GM12872 (cell line): ENCODE measurements around the gene VPS26C.
A peak's percentile ranks its signal among the peaks of the same experiment; 100 is the strongest.

Experiments
- TF ChIP-seq, protein P1 (sequence below): IDR thresholded peaks from 3 replicates; pipeline ENCODE4 v1.5.1; 2011; ENCODE audit warnings: low read depth, mild to moderate bottlenecking, low read length, moderate library complexity; ENCODE audit not compliant: insufficient read depth

The VPS26C gene

DNA sequence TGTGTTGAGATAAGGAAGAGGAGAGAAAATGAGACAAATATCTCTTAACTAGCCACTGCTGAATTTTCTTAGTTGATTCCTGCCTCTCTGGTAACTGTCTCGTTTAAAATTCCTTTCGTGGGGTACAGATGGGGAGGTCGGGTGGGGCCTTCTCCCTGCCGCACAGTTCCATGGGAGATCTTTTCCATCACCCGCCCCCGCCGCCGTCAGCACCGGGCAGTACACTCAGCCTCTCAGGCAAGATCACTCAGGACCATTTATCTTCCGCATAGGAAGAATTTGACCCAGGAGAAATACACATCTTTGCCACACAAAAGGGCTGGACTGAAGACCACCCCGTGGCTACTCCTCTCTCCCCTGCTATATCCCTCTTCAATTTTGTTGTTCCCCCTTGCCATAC lies 2.3 kb upstream of the VPS26C start:
- TF ChIP-seq, protein P1, sequence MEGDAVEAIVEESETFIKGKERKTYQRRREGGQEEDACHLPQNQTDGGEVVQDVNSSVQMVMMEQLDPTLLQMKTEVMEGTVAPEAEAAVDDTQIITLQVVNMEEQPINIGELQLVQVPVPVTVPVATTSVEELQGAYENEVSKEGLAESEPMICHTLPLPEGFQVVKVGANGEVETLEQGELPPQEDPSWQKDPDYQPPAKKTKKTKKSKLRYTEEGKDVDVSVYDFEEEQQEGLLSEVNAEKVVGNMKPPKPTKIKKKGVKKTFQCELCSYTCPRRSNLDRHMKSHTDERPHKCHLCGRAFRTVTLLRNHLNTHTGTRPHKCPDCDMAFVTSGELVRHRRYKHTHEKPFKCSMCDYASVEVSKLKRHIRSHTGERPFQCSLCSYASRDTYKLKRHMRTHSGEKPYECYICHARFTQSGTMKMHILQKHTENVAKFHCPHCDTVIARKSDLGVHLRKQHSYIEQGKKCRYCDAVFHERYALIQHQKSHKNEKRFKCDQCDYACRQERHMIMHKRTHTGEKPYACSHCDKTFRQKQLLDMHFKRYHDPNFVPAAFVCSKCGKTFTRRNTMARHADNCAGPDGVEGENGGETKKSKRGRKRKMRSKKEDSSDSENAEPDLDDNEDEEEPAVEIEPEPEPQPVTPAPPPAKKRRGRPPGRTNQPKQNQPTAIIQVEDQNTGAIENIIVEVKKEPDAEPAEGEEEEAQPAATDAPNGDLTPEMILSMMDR: no peak

DNA sequence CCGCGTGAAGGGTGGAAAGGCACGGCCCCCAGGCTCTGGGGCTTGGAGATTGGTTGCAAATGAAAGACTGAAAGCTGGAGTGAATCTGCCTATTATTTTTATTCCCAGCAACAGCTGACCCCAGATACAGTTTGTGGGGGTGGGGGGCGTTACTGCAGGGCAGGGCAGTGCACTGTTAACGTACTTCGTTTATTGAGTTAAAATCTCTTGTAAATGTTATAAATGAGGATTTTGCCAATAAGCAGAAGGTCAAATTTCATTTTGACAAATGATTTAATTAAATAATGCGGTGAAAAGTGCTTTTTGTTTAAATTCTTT lies 1.0 kb upstream of the VPS26C start:
- TF ChIP-seq, protein P1: no peak

DNA sequence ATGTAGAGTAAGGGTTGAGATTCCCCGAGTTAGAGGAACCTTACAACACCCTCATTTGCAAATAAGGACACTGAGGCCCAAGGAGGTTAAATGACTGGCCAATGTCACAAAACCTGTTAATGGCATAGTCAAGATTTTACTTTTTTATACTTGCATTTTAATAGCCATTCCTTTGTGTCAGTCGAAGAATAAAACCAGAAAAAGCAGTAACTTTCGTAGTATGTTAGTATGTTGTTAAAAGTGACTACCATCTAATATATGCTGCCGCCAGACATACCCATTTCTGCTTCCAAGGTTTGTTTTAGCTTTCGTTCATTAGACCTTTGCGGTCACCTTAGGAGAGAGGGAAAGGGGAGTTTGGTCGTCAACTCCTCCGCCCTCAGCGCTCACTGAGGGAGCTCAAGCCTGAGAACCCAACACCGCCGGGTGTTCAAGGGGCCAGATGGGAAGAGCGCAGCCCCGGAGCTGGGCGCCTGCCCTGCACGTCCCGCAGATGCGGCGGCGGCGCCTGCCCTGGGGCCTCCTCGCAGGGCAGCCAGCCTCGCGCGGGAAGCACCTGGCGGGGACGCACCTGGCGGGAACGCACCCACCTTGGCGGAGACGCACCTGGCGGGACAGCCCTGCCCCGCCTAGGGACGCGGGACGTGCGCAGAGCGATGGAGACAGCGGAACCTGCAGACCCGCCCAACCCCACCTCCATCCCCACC lies 466 bp downstream of the VPS26C start:
- TF ChIP-seq, protein P1: no peak

DNA sequence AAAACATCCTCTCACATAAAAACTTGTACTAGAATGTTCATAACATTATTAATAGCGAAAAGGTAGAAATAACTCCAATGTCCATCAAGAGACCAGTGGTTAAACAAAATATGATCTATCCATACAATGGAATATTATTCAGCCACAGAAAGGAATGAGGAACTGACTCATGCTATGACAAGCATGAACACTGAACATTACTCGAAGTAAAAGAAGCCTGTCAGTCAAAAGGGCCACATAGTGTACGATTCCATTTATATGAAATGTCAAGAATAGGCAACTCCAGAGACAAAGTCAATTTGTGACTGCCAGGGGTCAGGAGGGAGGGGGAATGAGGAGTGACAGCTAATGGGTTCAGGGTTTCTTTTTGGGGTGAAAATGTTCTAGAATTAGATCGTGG lies 2.3 kb downstream of the VPS26C start:
- TF ChIP-seq, protein P1: no peak

DNA sequence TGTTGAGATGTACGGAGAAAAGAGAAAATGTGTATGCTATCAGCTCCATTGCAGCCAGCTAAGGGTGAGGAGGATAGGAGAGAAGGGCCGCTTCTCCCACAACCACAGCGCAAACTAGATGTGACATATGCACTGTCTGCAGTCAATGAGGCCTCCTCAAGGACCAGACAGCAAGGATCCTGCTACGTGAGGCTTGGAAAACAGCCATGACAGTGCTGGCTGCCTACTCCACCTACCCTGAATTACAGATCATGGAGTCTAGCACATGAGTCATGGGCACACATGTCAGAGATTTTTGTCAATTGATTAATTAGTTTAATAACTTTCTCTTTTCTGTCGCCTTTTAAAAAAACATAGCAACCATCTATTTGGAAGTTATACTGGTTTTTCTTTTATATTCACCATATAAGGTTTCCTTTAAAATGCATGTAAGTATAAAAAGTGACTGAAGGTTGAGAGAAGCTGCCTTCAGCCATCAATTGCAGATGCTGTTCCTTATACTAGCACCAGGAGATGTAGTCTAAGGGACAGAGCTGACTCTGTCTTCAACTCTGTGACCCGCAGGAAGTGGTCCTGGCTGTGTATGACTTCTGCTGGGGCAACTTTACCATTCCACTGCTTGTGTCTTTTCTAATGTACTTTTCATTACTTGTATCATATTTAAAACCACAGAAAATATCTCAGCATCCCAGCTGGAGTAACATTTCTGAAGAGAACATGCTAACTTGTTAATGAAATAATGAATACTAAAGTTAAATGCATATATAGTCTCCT lies 3.1 kb downstream of the VPS26C start:
- TF ChIP-seq, protein P1: no peak

DNA sequence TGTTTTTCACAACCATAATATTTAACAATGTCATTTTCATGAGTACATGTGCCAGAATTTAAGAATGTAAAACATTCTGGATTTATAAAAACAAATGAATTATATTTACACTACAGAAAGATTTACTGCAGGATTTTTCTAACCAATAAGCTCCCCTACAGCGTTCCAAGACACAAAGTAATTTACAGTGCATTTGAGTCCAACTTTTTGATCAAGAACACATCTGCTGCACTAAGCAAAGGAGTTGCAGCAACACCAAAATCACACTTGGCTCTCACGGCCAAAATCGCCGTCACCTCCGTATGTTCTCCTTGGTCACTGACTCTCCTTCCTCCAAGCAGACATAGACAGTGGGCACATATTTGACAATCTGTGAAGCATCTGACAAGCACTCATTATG lies 7.7 kb downstream of the VPS26C start:
- TF ChIP-seq, protein P1: no peak

DNA sequence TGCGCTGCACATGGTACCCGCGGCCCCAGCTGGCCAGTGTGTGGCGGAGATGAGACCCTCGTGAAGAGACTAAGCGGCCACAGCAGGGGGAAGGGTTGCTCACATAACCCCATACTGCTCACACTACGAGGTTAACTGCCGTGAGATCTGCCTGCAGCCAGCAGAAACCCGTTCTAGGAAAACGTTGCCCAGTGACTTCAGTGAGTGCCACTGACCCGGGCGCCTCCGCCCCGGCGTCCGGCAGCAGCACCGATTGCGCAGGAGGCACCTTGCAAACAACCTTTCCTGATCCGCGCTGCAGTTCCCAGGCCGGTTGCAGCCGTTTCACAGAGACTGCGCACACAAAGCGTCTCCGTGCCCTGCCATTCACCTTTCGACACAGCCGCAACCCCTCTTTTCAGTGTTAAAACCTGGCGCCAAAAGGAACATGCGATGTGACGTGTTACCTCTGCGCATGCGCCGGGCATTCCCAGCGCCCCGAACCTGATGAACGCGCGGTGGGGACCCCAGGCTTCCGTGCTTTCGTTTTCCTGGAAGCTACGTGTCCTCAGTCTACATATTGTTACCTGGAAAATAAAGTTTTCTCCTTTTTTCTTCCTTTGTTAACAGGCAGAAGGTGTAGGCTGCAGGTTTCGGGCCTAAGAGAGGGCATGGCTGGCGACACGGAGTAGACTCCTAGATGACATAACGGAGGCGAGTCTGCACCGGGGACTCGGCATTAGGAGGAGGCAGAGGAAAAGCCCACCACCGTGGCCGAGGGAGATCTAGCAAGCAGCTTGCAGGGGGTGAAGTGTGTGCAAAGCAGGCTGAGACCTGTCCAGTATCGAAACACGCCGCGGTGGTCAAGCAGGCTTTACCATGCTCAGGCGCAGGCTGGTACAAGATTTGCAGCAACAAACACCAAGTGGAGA lies 8.9 kb downstream of the VPS26C start:
- TF ChIP-seq, protein P1: 0 out of 3 replicates have a peak, but pooled peaks have one; percentile 16
